KG1 (cell line): Measurements from ENCODE around the gene TPM4.
"Not testable (repeated sequence)": the region's sequence is repeated elsewhere in the genome, so short reads cannot be mapped to it uniquely, and the experiment has no call there.

Source experiments
- DNase-seq: peaks from one replicate; lab custom pipeline; 2025; lab: John Stamatoyannopoulos, UW

TPM4 gene

DNA sequence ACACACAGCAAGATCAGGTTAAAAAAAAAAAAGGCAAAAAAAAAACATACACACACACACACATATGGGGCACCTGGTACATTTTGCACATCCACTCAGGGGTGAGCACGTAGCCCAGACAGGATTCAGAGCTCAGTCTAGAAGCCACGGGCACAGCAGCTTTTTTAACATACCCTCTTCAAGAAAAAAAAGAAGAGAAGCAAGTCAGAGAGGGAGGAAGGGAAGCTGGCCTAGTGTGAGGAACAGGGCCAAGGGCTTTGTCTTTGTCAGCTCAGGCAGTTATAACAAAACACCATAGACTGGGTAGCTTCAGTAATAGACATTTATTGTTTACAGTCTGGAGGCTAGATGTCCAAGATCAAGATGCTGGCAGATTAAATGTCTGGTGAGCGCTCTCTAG lies 2.3 kb upstream of the TPM4 start:
- peak; percentile 34 for DNase-seq

- no peak for DNase-seq
Observed at GRCh38 chr19:16074488-16075365, 1.6 kb upstream of the TPM4 start.

- no peak for DNase-seq
Observed at GRCh38 chr19:16075430-16076153, 703 bp upstream of the TPM4 start.

- no peak for DNase-seq
Observed at GRCh38 chr19:16076958-16077611, 790 bp downstream of the TPM4 start.

DNA sequence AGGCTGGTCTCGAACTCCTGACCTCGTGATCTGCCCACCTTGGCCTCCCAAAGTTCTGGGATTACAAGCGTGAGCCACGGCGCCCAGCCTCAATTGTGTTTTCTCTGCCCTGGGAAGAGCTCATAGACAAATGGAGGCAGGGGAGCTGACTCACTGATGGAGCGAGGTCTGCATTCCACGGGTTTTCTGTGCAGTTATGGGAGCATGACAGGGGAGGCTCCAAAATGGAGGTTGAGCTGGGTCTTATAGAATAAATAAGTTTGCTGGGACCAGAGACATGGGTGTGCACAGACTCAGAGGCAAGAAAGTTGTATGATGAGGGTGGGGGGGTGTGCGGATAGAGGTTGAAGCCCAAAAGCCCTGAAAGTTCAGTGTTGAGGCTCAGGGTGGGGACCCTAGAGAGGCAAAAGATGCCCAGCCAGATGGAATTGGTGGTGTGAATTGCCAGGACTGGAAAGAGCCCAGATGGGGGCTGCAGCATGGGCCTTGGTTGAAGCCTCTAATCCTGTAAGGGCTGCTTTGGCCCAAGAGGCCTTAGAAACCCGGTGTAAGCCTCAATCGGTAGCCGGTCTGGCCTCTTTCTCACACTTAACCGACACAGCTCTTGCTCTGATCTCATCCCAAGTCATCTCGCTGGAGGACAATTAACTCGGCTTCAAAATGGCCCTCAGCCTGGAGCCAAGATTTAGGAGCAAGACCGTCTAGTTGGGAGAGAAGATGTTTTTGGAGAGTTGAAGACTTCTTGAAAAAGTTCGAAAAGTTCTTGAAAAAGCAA lies 1.9 kb downstream of the TPM4 start:
- DNase-seq: no peak

DNA sequence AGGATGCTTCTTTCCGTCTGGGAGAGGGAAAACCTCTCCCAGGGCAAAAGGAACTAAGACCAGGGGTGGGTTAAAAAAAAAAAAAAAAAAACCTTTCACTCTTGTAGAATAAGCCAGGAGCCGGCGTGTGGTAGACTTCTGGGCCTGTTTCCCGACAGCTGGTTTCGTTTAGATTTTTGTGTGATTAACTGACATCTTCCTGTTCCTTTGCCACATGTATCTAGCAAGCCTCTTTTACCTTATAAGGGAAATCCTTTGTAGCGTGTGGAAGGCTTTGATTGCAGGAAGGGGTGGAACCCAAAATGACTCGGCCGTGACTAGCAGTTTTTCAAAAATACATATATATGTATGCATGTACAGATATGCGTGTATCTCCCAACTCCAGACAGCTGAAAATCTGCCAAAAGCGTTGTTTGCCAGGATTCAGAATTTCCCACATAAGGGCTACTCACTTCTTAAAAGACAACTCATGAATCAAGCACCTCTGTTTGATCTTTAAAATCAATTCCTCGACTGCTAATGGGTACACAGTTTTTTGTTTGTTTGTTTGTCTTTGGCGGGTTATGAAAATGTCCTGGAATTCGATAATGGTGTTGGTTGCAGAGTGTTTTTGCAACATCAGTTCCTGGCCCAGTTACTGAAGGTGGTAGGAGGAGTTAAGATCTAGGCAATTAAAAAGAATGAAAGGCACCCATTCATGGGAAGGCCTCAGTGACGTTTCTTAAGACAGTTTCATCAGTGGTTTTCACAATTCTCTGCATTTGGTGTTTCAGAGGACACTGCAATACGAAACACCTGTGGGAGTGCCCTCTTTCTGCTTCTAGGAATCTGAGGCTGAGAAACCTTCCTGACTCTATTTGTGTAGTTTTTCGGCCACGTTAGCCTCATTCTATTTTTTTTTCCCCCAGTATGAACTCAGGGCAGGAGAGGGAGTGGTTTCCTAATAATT lies 2.7 kb downstream of the TPM4 start:
- DNase-seq: peak; percentile 81

GRCh38 chr19:16084067-16084685 lies 7.9 kb downstream of the TPM4 start:
- DNase-seq: no peak

- DNase-seq: no peak
Observed at GRCh38 chr19:16085115-16085514, 8.8 kb downstream of the TPM4 start.

DNA sequence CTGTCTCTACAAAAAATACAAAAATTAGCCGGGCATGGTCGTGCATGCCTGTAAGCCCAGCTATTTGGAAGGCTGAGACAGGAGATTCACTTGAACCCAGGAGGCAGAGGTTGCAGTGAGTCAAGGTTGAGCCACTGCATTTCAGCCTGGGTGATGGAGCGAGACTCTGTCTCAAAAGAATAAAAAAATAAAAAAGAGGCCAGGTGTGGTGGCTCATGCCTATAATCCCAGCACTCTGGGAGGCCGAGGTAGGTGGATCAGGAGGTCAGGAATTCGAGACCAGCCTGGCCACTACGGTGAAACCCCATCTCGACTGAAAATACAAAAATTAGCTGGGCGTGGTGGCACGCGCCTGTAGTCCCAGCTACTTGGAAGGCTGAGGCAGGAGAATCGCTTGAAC lies 11.1 kb downstream of the TPM4 start:
- DNase-seq: not testable (repeated sequence)

DNA sequence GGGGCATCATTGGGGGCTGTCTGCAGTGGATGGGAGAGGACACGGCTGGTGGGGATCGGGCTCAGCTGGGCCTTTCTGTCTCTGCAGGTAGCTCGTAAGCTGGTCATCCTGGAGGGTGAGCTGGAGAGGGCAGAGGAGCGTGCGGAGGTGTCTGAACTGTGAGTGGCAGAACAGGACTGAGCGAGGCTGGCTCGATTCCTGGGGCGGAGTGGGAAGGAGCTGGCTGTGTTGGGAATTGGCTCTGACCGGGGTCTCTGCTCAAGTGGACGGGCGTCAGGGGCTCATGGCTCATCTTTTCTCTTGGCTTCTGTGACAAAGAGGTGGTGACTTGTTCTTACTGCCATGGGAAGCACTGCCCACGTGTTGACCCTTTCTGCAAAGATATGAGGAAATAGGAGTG lies 11.6 kb downstream of the TPM4 start:
- no peak for DNase-seq

GRCh38 chr19:16088351-16089009 lies 12.2 kb downstream of the TPM4 start:
- no peak for DNase-seq

DNA sequence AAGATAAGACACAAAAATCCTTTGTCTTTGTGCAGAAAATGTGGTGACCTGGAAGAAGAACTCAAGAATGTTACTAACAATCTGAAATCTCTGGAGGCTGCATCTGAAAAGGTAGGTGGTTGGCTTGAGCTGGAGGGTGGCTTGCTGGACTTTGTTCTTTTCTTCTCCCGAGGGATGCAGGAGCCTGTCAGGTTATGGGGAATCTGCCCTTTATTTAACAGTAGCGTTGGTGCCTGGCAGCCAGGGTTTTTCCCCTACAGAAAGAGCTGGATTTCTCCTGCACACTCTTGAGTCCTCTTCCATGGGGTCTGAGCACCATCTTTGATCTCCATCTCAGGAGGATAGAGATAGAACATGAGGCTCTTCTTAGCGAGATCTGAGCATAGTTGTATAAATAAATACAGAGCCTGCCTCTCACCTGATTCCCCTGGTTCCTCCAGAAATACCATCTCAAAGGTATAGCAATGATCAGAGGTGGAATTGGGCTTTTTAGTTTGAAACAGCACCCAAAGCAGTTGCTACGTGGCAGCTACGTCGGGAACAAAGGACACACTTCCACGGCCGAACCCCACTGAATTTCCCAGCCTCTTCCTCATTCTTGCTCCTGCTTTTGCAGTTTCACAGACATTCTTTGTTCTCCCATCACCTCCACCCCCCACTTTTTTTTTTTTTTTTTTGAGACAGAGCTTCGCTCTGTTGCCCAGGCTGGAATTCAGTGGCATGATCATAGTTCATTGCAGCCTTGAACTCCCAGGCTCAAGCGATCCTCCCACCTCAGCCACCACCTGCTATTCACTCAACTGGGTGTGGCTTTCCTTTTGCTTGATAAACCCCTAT lies 12.9 kb downstream of the TPM4 start:
- no peak for DNase-seq

- DNase-seq: no peak
Observed at GRCh38 chr19:16091546-16092475, 15.5 kb downstream of the TPM4 start.

GRCh38 chr19:16094360-16095070 lies 18.2 kb downstream of the TPM4 start:
- DNase-seq: no peak

DNA sequence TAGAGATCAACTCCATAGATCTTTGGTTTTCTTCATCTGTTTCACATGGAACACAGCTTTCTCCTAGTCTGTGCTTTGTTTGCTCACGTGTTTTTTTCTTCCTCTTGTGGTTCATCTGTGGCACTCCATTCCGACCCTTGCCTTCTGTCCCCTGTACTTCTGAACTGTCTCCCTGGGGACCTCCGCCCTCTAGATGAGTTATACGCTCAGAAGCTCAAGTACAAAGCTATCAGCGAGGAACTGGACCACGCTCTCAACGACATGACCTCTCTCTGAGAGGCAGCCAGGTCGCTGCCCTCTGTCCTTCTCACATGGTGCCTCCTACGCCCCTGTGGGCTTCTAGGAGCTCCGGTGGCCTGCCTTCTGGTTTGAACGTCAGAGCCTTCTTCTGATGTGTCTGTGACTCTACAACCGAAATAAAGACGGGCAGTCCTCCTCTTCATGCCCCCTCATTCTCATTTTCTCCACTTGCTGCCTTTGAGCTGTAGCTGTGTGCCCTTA lies 18.8 kb downstream of the TPM4 start:
- no peak for DNase-seq

- DNase-seq: no peak
Observed at GRCh38 chr19:16096280-16096855, 20.1 kb downstream of the TPM4 start.

DNA sequence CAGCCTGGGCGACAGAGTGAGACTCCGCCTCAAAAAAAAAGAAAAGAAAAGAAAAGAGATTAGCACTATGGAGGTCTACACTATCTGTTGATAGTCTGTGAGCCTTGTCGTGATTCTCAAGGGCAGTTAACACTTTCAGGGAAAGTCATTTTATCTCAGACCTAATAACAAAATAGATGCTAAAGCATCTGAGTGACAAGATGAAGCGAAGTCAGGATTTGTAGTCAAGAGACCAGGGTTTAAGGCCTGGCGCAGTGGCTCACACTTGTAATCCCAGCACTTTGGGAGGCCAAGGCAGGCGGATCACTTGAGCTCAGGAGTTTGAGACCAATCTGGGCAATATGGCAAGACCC lies 22.1 kb downstream of the TPM4 start:
- no peak for DNase-seq
